ENCODE results near the gene CLK4. TPM values are rescaled to one million over a fixed set of nuclear protein-coding genes. Genes with fewer than 3 reads are reported as not detected.

Gene CLK4
- 21.5 and 22.5 TPM in 2 replicates for total RNA-seq

GRCh38 chr5:178626484-178627258 is at the start of gene CLK4:
Gene CLK4 (minus strand): TSS chr5:178627050. CDS start chr5:178623416, 3,634 bp downstream.

DNA sequence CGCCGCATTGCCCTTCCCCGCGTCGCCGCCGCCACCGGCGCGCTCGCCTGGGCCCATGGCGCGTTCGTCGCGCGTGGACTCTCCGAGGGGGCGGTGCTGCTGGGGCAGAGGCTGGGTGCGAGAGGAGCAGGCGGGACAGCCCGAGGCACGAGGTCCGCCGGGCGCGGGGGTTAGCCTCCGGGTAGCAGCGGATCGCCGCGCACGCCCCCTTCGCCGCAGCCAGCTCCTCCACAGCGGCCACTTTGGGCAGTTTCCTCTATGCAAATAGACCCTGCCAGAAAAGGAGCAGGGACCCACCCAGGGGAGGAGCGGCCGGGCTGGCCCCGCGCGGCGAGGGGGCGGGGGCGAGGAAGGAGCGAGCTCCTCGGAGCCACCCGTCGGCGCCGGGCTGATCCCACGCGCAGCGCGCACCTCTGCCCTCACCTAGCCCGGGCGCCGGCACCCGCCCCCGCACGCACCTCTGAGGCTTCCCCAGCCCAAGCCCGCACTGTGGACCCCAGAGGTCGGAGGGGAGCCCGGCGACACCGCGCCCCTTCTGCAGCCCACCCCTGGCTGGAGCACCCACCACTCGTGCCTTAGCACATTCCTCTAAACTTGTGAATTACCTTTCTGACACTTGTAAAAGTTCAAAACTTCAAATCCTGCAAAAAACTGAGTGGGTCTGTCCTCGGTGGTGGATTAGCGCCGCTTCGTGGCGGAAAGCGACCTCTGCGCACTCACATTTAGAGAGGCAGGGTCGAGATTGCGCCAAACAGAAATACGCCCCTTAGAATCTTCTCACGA is 36.5 kb downstream of the CLK4 start, which contains the start of gene COL23A1:
Gene COL23A1, minus strand, starts transcription at position 253 of the 783 bp plus-strand sequence.

Other genes with a start within 250 kb of the CLK4 start
- under 0.01 TPM in 1 of 2 replicates, not detected in the other for gene COL23A1, start 36.7 kb downstream of the CLK4 start, total RNA-seq
- gene ZNF354A, start 103.6 kb upstream of the CLK4 start, total RNA-seq: 5.0 and 9.6 TPM in 2 replicates
- gene ZNF354B, start 232.9 kb upstream of the CLK4 start, total RNA-seq: 8.3 and 10.6 TPM in 2 replicates